Thyroid gland (tissue), 4 donors: ENCODE measurements around the gene ZIC2.

ENCODE experiments used
- POLR2A ChIP-seq, 2 donors: fragments of 450-650 bp; IDR thresholded peaks; one replicate each; pipeline ENCODE4 v1.6.1; 2017; ENCODE audit warnings: antibody characterized with exemption in 2 of 2, mild to moderate bottlenecking in 2 of 2, moderate library complexity in 1 of 2
- TF ChIP-seq, protein P1 (sequence below), 6 experiments: fragments of 200-600 bp in 3 of 6; fragments of 450-650 bp in 3 of 6; sonication (generic) in 3 of 6; IDR thresholded peaks; one replicate each; pipeline ENCODE4 v1.5.1; 2016 to 2019; ENCODE audit warnings: antibody characterized with exemption in 6 of 6, mild to moderate bottlenecking in 2 of 6, inconsistent platforms in 1 of 6, moderate library complexity in 1 of 6

DNA sequence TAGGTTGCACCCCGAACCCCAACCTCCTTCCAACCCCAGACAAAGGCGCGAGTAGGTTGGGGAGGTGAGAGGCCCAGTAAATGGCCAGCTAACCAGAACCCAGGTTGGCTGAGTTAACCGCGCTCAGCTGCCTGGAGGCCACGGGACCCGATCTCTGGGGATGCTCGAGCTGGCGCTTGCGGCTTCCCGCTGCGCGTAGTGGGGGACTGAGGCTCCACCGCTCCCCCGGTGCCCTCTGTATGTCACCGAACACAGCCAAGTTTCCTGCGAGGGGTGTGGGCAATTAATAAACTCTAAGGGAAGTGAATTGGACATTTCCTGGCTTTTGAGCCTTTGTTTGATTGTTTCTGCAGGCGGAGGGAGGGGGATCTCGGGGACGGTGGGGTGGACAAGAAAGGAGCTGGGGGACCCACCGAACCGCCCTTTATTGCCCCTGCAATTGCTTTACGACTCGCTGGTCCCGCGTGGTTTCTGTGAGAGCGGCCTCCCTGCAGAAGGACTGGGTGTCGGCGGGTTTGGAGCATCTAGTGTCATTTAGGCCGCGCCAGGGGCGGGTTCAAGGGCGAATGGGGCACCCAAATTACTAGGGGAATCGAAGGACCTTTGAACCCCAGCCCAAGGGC lies 6.5 kb upstream of the ZIC2 start:
- TF ChIP-seq, protein P1, sequence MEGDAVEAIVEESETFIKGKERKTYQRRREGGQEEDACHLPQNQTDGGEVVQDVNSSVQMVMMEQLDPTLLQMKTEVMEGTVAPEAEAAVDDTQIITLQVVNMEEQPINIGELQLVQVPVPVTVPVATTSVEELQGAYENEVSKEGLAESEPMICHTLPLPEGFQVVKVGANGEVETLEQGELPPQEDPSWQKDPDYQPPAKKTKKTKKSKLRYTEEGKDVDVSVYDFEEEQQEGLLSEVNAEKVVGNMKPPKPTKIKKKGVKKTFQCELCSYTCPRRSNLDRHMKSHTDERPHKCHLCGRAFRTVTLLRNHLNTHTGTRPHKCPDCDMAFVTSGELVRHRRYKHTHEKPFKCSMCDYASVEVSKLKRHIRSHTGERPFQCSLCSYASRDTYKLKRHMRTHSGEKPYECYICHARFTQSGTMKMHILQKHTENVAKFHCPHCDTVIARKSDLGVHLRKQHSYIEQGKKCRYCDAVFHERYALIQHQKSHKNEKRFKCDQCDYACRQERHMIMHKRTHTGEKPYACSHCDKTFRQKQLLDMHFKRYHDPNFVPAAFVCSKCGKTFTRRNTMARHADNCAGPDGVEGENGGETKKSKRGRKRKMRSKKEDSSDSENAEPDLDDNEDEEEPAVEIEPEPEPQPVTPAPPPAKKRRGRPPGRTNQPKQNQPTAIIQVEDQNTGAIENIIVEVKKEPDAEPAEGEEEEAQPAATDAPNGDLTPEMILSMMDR (IDR thresholded peaks at IDR 0.05) = no peak
- TF ChIP-seq POLR2A (IDR thresholded peaks at IDR 0.05) = no peak
